GM20000 (cell line): ENCODE data around the gene RGS5.
"Not testable (repeated sequence)": the region's sequence is repeated elsewhere in the genome, so short reads cannot be mapped to it uniquely, and the experiment has no call there.

Experiments
- DNase-seq: peaks from one replicate; pipeline ENCODE4 v3.0.0; 2012; ENCODE audit warnings: low spot score
- TF ChIP-seq, protein P1 (sequence below): IDR thresholded peaks from 2 replicates; pipeline ENCODE4 v1.5.1; 2012; ENCODE audit warnings: mild to moderate bottlenecking, control low read depth; ENCODE audit errors: extremely low read depth, missing control alignments

Gene RGS5, protein sequence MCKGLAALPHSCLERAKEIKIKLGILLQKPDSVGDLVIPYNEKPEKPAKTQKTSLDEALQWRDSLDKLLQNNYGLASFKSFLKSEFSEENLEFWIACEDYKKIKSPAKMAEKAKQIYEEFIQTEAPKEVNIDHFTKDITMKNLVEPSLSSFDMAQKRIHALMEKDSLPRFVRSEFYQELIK

DNA sequence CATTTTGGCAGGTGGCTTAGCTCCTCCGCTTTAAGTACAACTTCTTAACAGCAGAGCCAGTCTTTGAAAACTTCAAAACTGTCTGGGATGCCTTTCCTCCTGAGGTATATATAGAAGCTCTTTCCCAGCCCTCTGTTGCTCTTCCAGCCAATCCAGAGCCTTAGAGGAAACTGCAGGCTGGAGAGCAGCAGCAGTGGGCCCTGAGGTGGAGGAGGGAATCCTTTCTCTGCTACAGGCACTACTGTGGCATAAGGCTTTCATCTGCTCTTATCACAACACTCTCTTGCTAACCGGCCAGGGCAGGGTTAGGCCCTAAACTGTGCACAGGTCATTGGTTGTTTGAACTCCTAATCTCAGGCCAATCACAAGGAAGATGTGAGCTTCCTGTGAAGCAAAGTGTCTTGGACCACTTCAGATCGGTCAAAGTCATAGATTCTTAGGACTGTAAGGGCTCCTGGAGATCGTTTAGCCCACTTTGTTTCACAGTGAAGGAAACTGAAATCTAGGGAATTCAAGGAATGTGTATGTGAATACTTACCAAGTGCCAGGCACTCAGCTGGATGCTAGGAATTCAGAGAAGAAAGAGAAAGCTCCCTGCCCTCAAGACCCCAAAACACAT, at the start of gene RGS5:
RGS5 (minus strand) TSS at position 84 of the 619 bp plus-strand sequence; CDS start at position 3, 81 bp downstream.
- no peak for DNase-seq
- TF ChIP-seq, protein P1, sequence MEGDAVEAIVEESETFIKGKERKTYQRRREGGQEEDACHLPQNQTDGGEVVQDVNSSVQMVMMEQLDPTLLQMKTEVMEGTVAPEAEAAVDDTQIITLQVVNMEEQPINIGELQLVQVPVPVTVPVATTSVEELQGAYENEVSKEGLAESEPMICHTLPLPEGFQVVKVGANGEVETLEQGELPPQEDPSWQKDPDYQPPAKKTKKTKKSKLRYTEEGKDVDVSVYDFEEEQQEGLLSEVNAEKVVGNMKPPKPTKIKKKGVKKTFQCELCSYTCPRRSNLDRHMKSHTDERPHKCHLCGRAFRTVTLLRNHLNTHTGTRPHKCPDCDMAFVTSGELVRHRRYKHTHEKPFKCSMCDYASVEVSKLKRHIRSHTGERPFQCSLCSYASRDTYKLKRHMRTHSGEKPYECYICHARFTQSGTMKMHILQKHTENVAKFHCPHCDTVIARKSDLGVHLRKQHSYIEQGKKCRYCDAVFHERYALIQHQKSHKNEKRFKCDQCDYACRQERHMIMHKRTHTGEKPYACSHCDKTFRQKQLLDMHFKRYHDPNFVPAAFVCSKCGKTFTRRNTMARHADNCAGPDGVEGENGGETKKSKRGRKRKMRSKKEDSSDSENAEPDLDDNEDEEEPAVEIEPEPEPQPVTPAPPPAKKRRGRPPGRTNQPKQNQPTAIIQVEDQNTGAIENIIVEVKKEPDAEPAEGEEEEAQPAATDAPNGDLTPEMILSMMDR = no peak

- no peak for DNase-seq
- TF ChIP-seq, protein P1 = no peak
Measured at GRCh38 chr1:163250382-163250974, 47.8 kb upstream of the RGS5 start.

- no peak for DNase-seq
- TF ChIP-seq, protein P1 = no peak
Measured at GRCh38 chr1:163248064-163248463, 45.3 kb upstream of the RGS5 start.

- DNase-seq = not testable (repeated sequence)
Measured at GRCh38 chr1:163244648-163245047, 41.9 kb upstream of the RGS5 start.

GRCh38 chr1:163241746-163242145, 39.0 kb upstream of the RGS5 start:
- TF ChIP-seq, protein P1 = no peak
- no peak for DNase-seq

DNA sequence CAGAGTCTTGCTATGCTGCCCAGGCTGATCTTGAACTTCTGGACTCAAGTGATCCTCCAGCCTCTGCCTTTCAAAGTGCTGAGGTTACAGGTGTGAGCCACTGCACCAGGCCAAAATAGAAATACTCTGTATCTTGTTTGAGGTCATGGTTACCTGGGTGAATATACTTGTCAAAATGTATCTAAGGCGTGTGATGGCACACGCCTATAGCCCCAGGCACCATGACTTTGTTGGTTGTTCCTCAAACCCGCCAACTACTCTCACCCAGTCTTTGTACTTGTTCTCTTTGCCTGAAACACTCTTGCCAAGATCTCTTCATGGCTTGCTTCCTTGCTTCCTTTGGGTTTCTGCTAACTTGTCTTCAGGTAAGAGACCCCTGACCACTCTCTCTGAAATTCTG, 38.0 kb upstream of the RGS5 start:
- TF ChIP-seq, protein P1 = no peak
- DNase-seq = no peak

GRCh38 chr1:163233643-163234042, 30.9 kb upstream of the RGS5 start:
- DNase-seq = not testable (repeated sequence)

- DNase-seq = no peak
- TF ChIP-seq, protein P1 = no peak
Measured at GRCh38 chr1:163231385-163231784, 28.7 kb upstream of the RGS5 start.
